OCI-LY3 (cell line): Measurements from ENCODE around the gene MT1HL1.
"Not testable (repeated sequence)": the region's sequence is repeated elsewhere in the genome, so short reads cannot be mapped to it uniquely, and the experiment has no call there.

Source experiments
- EZH2phosphoT487 ChIP-seq: fragments of 200-600 bp; shearing (Covaris generic); IDR thresholded peaks from 2 replicates; pipeline ENCODE4 v1.6.1; 2018; ENCODE audit warnings: antibody characterized with exemption, mixed run types, low read depth
- TF ChIP-seq, protein P1 (sequence below): fragments of 200-600, 300-600 bp; sonication (generic); IDR thresholded peaks from 2 replicates; pipeline ENCODE4 v1.5.1; 2014; ENCODE audit warnings: antibody characterized with exemption, low read length, low read depth

DNA sequence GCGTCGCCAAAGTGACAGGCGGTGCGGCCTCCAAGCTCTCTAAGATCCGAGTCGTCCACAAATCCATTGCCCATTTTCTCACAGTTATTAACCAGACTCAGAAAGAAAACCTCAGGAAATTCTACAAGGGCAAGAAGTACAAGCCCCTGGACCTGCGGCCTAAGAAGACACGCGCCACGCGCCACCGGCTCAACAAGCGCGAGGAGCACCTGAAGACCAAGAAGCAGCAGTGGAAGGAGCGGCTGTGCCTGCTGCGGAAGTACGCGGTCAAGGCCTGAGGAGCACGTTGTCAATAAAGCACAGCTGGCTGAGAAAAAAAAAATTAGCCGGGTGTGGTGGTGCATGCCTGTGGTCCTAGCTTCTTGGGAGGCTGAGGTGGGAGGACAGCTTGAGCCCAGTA lies 22.8 kb downstream of the MT1HL1 start:
- TF ChIP-seq, protein P1, sequence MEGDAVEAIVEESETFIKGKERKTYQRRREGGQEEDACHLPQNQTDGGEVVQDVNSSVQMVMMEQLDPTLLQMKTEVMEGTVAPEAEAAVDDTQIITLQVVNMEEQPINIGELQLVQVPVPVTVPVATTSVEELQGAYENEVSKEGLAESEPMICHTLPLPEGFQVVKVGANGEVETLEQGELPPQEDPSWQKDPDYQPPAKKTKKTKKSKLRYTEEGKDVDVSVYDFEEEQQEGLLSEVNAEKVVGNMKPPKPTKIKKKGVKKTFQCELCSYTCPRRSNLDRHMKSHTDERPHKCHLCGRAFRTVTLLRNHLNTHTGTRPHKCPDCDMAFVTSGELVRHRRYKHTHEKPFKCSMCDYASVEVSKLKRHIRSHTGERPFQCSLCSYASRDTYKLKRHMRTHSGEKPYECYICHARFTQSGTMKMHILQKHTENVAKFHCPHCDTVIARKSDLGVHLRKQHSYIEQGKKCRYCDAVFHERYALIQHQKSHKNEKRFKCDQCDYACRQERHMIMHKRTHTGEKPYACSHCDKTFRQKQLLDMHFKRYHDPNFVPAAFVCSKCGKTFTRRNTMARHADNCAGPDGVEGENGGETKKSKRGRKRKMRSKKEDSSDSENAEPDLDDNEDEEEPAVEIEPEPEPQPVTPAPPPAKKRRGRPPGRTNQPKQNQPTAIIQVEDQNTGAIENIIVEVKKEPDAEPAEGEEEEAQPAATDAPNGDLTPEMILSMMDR, result not testable (repeated sequence)
- TF ChIP-seq EZH2phosphoT487, result not testable (repeated sequence)
